ENCODE data around the gene BIRC6. TPM values are rescaled to one million over a fixed set of nuclear protein-coding genes. Genes with fewer than 3 reads are reported as not detected.

The BIRC6 gene
- polyA plus RNA-seq, 3 donors: 11.5 to 32.6 (median 12.9) TPM

GRCh38 chr2:32450851-32451250 is 94.0 kb downstream of the BIRC6 start:
- Histone ChIP-seq H3K79me2 (ENCODE audit: insufficient read depth, low read length) (peaks cover 6% of the 10 kb centered on the region), H3K9me3 (replicated peaks in 1 of 2; ENCODE audit: control insufficient read depth in 1 of 2, insufficient read depth in 1 of 2, low read length in 2 of 2) (no peaks in the 10 kb centered on the region), H4K20me1 (ENCODE audit: insufficient read depth, low read length) (peaks cover 6% of the 10 kb centered on the region), H3K4me2 (replicated peaks; ENCODE audit: extremely low read depth, low read length, poor library complexity, severe bottlenecking) (no peak overlapping the region), H3K27ac (ENCODE audit: low read depth in 1 of 2, low read length in 2 of 2) (no peak overlapping the region), H3K9ac (ENCODE audit: insufficient read depth, low read length, poor library complexity, severe bottlenecking) (no peak overlapping the region), H3K27me3 (ENCODE audit: control insufficient read depth in 2 of 2, insufficient read depth in 2 of 2, low read length in 2 of 2) (no peaks in the 10 kb centered on the region), H2AFZ (ENCODE audit: insufficient read depth, low read depth, low read length, poor library complexity, severe bottlenecking) (no peak overlapping the region), H3K36me3 (replicated peaks in 1 of 2; ENCODE audit: control insufficient read depth in 1 of 2, insufficient read depth in 2 of 2, low read length in 2 of 2) (peaks cover 52 to 77% of the 10 kb centered on the region in 2 donors), H3K4me3 (replicated peaks in 1 of 3; ENCODE audit: low read depth in 2 of 3, low read length in 3 of 3) (no peak overlapping the region), H3K4me1 (ENCODE audit: control insufficient read depth in 1 of 2, insufficient read depth in 2 of 2, low read length in 2 of 2) (no peaks in the 10 kb centered on the region)
- no peak for TF ChIP-seq CTCF (IDR thresholded peaks at IDR 0.05)
- peaks cover 47 to 63% of the 10 kb centered on the region in 2 donors for H3K36me3 Mint-ChIP-seq
- H3K4me3 Mint-ChIP-seq: no peak overlapping the region
- DNase-seq: no peak
- no peaks in the 10 kb centered on the region for H3K4me1 Mint-ChIP-seq
- H3K9me3 Mint-ChIP-seq: no peaks in the 10 kb centered on the region
- H3K27me3 Mint-ChIP-seq (ENCODE audit: low read depth in 3 of 3): no peaks in the 10 kb centered on the region
- intact Hi-C loops (cut with micrococcal nuclease): no loop called here
- H3K27ac Mint-ChIP-seq: peak overlapping the region in 1 of 7 donors; percentile 7

DNA sequence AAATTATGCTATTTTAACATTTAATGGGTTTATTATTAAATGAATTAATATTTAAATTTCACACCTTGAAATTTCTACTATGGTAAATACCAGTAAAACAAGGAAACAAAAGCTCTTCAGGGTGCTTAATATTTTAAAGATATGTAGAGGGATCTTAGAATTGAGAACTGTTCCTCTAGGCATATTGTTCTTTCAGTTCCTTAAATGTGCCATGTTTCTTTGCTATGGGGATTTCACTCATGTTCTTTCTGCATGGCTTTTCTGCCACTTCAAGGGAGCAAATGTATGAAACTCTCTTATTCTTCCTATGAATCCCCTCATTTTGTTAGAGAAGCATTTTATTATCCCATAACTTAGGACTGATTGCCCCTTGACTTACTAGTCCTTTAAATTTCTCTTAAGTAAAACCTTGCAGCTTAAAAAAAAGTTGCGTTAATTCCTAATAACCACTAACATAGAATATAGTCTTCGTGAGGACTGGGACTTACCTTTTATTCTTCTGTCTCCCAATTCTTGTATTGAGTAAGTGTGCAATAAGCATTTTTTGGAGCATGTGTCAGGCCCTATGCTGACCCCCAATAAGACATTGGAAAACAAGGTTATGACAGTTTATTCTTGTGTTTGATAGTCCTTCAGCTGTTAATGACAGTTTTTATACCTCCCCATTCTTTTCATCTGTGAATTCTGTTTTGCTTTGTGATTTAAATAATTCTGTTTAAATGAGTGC is 95.7 kb downstream of the BIRC6 start:
- DNase-seq: no peak
- WGBS (ENCODE audit: insufficient coverage): no CpG with 5 or more reads among the region's 2 CpGs
- Histone ChIP-seq H3K9me3 (replicated peaks in 1 of 2; ENCODE audit: control insufficient read depth in 1 of 2, insufficient read depth in 1 of 2, low read length in 2 of 2) (no peaks in the 10 kb centered on the region), H3K27me3 (ENCODE audit: control insufficient read depth in 2 of 2, insufficient read depth in 2 of 2, low read length in 2 of 2) (no peaks in the 10 kb centered on the region), H3K4me1 (ENCODE audit: control insufficient read depth in 1 of 2, insufficient read depth in 2 of 2, low read length in 2 of 2) (no peaks in the 10 kb centered on the region), H4K20me1 (ENCODE audit: insufficient read depth, low read length) (peaks cover 12% of the 10 kb centered on the region), H3K36me3 (replicated peaks in 1 of 2; ENCODE audit: control insufficient read depth in 1 of 2, insufficient read depth in 2 of 2, low read length in 2 of 2) (peaks cover 49 to 86% of the 10 kb centered on the region in 2 donors), H3K4me2 (replicated peaks; ENCODE audit: extremely low read depth, low read length, poor library complexity, severe bottlenecking) (no peak overlapping the region), H3K9ac (ENCODE audit: insufficient read depth, low read length, poor library complexity, severe bottlenecking) (no peak overlapping the region), H3K4me3 (replicated peaks in 1 of 3; ENCODE audit: low read depth in 2 of 3, low read length in 3 of 3) (no peak overlapping the region), H2AFZ (ENCODE audit: insufficient read depth, low read depth, low read length, poor library complexity, severe bottlenecking) (no peak overlapping the region), H3K27ac (ENCODE audit: low read depth in 1 of 2, low read length in 2 of 2) (peak overlapping the region in 1 of 2 donors; percentile 26), H3K79me2 (ENCODE audit: insufficient read depth, low read length) (no peaks in the 10 kb centered on the region)
- H3K36me3 Mint-ChIP-seq: peaks cover 52 to 65% of the 10 kb centered on the region in 2 donors
- H3K4me1 Mint-ChIP-seq: no peaks in the 10 kb centered on the region
- TF ChIP-seq CTCF (IDR thresholded peaks at IDR 0.05): no peak
- no peak overlapping the region for H3K4me3 Mint-ChIP-seq
- H3K9me3 Mint-ChIP-seq: no peaks in the 10 kb centered on the region
- intact Hi-C loops (cut with micrococcal nuclease): no loop called here
- no peak overlapping the region for H3K27ac Mint-ChIP-seq
- no peaks in the 10 kb centered on the region for H3K27me3 Mint-ChIP-seq (ENCODE audit: low read depth in 3 of 3)
